GM21360 (cell line): Measurements from ENCODE around the gene PDE10A.

ENCODE experiments used
- ATAC-seq: cut with Tn5 transposase; IDR thresholded peaks from one replicate; pipeline ENCODE4 v1.9.1; 2021; ENCODE audit warnings: mild to moderate bottlenecking, moderate library complexity; ENCODE audit not compliant: unreplicated experiment

The PDE10A gene

DNA sequence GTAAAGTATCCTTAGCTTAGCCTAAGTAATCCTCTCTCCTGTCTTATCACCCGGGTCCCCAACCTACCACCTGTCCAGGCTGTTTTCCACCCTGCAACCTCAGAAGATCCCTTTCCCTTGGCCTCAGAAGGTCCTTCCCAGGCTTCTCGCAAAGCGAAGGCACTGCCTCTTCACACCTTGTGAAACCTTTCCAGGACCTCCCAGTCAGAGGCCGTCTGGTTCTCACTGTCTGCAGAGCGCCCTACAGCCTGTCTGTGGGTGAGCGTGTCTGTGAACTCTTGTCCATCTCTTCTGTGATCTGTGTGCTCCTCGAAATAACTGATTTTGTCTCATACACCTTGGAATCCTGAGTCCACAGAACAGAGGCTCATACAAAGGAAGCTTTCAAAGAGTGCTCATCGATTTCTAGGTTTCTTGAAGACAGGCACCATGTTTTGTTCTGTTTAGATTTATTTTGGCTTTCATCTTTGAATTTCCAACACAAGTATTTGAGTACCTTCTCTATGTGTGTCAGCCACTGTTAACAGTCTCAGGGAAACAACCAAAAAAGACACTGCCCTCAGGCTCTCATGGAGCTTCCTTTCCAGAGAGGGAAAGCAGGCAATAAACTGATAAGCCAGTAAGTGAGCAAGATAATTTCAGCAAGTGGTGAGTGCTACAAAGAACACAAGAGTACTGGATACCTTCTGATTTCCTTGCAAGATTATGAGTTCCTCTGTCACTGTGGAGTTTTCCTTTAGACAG lies 6.3 kb downstream of the PDE10A start:
- ATAC-seq: no peak

GRCh38 chr6:165655191-165655590 lies 7.8 kb downstream of the PDE10A start:
- ATAC-seq: no peak

DNA sequence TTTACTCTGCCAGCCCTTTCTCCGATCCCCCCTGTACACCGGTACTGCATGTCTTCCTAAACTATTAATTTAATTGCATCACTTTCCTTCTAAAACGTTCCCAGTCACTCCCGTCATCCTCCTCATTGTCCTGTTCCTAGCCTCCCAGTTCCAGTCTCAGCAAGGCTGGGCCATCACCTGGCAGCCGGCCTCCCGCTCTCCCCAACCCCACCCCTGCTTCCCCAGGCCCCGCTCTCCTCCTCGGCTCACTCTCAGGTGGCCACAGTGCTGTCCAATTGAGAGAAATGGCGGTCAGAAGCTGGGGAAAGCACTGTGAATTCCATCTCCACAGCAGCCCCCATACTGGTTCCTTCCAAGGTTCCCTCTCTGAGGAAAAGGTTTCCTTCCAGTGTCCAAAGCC lies 8.9 kb downstream of the PDE10A start:
- no peak for ATAC-seq

GRCh38 chr6:165653607-165654006 lies 9.4 kb downstream of the PDE10A start:
- no peak for ATAC-seq

DNA sequence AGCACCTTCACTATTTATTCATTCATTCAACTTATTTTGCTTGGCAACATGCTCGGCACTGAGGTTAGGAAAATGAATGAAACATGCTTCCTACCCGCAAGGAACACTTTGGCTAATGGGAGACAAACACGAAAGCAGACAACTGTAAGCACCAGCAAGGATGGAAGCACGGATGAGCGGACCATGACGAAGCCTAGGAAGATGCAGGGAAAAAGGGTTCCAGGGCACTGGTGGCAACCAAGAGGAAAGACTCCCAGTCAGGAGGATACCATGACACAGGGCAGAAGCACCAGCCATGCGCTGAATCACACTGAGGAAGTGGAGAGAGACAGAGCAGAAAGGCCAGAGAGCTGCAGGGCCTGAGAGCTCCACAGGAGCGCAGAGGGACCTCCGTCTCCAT lies 9.8 kb downstream of the PDE10A start:
- no peak for ATAC-seq

DNA sequence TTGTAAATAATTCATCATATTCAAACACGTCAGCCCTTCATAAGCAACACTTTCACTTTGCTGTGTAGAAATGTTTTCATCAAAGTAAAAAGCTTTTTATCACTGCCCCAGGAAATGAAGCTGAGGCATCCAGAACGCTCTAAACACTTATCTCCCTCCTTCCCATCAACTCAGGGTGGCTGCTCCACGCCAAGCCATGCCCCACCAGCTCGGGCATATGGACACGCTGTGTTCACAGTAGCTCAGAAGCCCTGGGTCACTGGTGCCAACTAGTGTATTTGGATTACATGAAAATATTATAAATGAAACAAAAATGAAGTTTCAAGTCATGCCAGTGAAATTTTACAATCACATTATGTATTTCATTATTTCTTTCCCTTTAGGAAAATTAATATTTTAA lies 10.3 kb downstream of the PDE10A start:
- no peak for ATAC-seq

GRCh38 chr6:165649166-165650137 lies 13.6 kb downstream of the PDE10A start:
- ATAC-seq: no peak

- no peak for ATAC-seq
These were observed 16.0 kb downstream of the PDE10A start for GRCh38 chr6:165647041-165647440.

GRCh38 chr6:165645919-165646318 lies 17.1 kb downstream of the PDE10A start:
- ATAC-seq: no peak

- no peak for ATAC-seq
These were observed 18.3 kb downstream of the PDE10A start for GRCh38 chr6:165644586-165645266.

DNA sequence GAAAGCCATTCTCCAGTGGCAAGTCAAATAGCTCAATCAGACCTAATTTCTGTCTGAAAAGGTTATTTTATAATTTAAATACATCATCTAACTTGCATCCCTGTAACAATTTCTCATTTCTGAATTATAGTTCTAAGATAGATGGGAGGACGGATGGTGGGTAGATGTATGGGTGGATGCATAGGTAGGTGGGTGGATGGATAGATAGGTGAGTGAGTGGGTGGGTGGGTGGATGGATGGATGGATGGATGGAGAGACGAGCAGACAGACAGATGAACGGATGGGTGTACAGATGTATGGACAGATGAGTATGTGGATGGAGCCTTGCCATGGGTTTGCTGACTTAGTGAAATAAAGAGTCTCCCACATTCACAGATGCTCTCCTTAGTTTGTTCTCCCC lies 20.0 kb downstream of the PDE10A start:
- no peak for ATAC-seq

DNA sequence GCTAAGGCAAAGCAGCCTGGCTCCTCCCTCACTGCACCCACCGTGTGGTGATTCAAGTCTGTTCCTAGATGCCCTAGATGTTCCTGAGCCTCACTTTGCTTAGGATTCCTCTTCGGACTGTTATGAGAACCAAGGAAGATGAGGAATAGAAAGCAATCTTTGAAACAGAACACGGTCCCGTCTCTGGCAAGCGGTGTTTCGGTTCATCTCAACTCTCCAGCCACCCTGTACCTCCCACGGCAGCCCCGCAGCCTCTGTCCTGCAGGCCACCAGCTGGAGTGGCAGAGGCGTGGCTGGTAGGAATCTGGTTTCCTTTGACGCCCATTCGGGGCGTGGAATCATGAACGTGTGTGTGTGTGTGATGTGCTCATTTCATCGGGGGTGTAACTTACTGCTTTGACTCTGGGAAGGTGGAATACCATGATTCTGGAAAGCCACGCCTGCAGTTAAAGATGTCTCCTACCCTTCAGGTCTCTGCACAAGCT lies 21.3 kb downstream of the PDE10A start:
- no peak for ATAC-seq

GRCh38 chr6:165640806-165641205 lies 22.2 kb downstream of the PDE10A start:
- ATAC-seq: no peak

- no peak for ATAC-seq
These were observed 24.5 kb downstream of the PDE10A start for GRCh38 chr6:165638530-165638929.

- ATAC-seq: no peak
These were observed 25.5 kb downstream of the PDE10A start for GRCh38 chr6:165637586-165637985.

GRCh38 chr6:165636402-165637048 lies 26.5 kb downstream of the PDE10A start:
- no peak for ATAC-seq

DNA sequence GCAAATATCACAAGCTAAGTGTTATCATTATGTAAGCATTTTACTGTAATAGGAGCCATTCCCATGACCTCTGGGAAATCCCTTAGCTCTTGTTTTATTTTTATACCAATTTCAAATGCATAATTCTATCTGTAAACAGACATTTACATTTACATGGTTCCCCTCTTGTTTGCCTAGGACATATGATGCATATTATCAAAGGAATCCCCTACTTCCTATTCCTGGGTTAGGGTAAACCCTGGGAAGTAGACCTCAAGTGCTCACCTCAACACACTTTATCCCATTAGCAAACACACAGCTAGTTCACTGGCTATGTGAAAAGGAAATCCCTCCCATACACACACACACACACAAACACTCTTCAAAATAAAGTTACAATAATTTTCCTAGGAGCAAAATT lies 27.1 kb downstream of the PDE10A start:
- no peak for ATAC-seq

- no peak for ATAC-seq
These were observed 28.8 kb downstream of the PDE10A start for GRCh38 chr6:165634101-165634880.

DNA sequence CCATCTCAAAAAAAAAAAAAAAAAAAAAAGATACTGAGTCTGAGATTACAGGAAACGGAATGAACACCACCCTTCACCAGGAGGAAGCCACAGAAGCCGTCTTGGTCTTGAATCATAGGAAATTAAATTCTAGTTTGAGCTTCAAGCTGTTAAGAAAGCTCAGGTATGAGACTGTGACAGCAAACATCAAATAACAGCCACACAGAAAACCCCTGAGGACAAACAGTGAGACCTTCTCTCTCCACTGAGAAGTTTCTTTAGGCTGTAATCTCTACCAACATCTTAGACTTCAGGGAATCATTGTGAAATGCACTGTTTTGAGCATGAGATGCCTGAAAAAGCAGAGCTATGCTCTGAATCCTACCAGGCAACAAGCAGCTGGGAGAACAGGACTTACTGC lies 30.8 kb downstream of the PDE10A start:
- no peak for ATAC-seq

GRCh38 chr6:165630544-165630953 lies 32.5 kb downstream of the PDE10A start:
- ATAC-seq: no peak
